Measurements from ENCODE around the gene DOCK10. TPM values are rescaled to one million over a fixed set of nuclear protein-coding genes. Genes with fewer than 3 reads are reported as not detected.
A peak's percentile ranks its signal among the peaks of the same experiment; 100 is the strongest.

Gene DOCK10
- total and polyA plus RNA-seq, 2 donors (not counting 1 experiment from before 2014, with no cell fraction given): 49.5 to 139 TPM

DNA sequence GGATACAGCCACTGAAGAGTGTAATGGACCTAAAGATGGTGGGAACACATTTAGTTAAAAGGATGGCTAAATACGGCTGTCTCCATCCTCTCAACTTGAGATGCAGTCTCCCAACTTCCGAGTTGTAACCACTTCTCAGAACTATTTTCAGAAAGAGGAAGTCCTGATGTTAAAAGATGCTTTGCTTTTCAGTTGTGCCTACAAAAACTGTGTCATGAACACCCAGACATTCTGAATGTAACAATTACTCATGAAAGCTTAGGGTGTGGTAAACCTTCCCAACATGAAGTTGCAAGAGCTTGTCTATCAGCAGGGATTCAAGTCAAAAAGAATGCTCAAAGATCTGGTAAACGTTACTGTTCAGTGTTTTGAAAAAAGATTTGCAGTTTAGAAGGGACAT is 147.9 kb downstream of the DOCK10 start:
- H3K4me2 ChIP-seq (replicated peaks; ENCODE audit: low read depth, low read length, poor library complexity, severe bottlenecking): peak overlapping the region; percentile 54
- peaks cover 48% of the 10 kb centered on the region for H3K4me1 Mint-ChIP-seq
- POLR2A ChIA-PET: interaction anchor here (1.3 kb wide), 1 partner anchor 63 kb away, joined by 3 read pairs; no protein-coding TSS in a partner anchor

GRCh38 chr2:224893848-224894247 is 148.4 kb downstream of the DOCK10 start:
- Histone ChIP-seq H3K9me3 (ENCODE audit: control extremely low read depth in 1 of 3, control insufficient read depth in 2 of 3, insufficient read depth in 1 of 3, low read length in 2 of 3) (no peaks in the 10 kb centered on the region), H2AFZ (ENCODE audit: insufficient read depth, low read depth, low read length, poor library complexity, severe bottlenecking) (peak overlapping the region; percentile 17), H3K27me3 (replicated peaks in 1 of 4; ENCODE audit: control extremely low read depth in 1 of 4, control insufficient read depth in 3 of 4, insufficient read depth in 4 of 4, low read length in 3 of 4) (no peaks in the 10 kb centered on the region), H3K4me2 (replicated peaks; ENCODE audit: low read depth, low read length, poor library complexity, severe bottlenecking) (peak overlapping the region; percentile 54), H3K36me3 (replicated peaks in 1 of 2; ENCODE audit: control extremely low read depth in 1 of 2, control insufficient read depth in 1 of 2, extremely low read depth in 1 of 2, insufficient read depth in 2 of 2, low read length in 1 of 2) (peaks cover 0 to 35% of the 10 kb centered on the region in 2 experiments), H3K27ac (ENCODE audit: low read length in 2 of 2) (peak overlapping the region; percentile 74 to 86), H3K4me3 (ENCODE audit: control extremely low read depth in 1 of 5, extremely low read depth in 1 of 5, insufficient read depth in 1 of 5, low read depth in 2 of 5, low read length in 4 of 5) (peak overlapping the region in 1 of 5 experiments; percentile 16), H4K20me1 (ENCODE audit: control insufficient read depth, insufficient read depth, low read length, poor library complexity, severe bottlenecking) (no peaks in the 10 kb centered on the region), H3K79me2 (ENCODE audit: control insufficient read depth, insufficient read depth, low read length) (peaks cover 55% of the 10 kb centered on the region), H3K9ac (ENCODE audit: low read length) (no peak overlapping the region), H3K4me1 (ENCODE audit: control insufficient read depth in 2 of 2, insufficient read depth in 2 of 2, low read length in 2 of 2) (peaks cover 25 to 26% of the 10 kb centered on the region in 2 donors)
- peaks cover 48% of the 10 kb centered on the region for H3K4me1 Mint-ChIP-seq
- TF ChIP-seq, protein P1, sequence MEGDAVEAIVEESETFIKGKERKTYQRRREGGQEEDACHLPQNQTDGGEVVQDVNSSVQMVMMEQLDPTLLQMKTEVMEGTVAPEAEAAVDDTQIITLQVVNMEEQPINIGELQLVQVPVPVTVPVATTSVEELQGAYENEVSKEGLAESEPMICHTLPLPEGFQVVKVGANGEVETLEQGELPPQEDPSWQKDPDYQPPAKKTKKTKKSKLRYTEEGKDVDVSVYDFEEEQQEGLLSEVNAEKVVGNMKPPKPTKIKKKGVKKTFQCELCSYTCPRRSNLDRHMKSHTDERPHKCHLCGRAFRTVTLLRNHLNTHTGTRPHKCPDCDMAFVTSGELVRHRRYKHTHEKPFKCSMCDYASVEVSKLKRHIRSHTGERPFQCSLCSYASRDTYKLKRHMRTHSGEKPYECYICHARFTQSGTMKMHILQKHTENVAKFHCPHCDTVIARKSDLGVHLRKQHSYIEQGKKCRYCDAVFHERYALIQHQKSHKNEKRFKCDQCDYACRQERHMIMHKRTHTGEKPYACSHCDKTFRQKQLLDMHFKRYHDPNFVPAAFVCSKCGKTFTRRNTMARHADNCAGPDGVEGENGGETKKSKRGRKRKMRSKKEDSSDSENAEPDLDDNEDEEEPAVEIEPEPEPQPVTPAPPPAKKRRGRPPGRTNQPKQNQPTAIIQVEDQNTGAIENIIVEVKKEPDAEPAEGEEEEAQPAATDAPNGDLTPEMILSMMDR (IDR thresholded peaks at IDR 0.05): no peak
- no peak for TF ChIP-seq EZH2 (IDR thresholded peaks at IDR 0.05; ENCODE audit: borderline replicate concordance, insufficient read depth, low read depth, low read length, poor library complexity, severe bottlenecking)
- no peaks in the 10 kb centered on the region for H3K9me3 Mint-ChIP-seq (ENCODE audit: insufficient read depth)
- no CpG with 5 or more reads among the region's 2 CpGs for WGBS (ENCODE audit: insufficient coverage)
- peak overlapping the region; percentile 77 for H3K4me3 Mint-ChIP-seq
- ChIA-PET CTCF (interaction anchor here (3.3 kb wide), 1 partner anchor 108 kb away, joined by 17 read pairs; no protein-coding TSS in a partner anchor), POLR2A (interaction anchor here (1.3 kb wide), 1 partner anchor 63 kb away, joined by 3 read pairs; no protein-coding TSS in a partner anchor)
- no peaks in the 10 kb centered on the region for H3K27me3 Mint-ChIP-seq
- H3K27ac Mint-ChIP-seq: peak overlapping the region; percentile 93
- DNase-seq (no peak), ATAC-seq (ENCODE audit: low read depth) (no peak)
- intact Hi-C loops (cut with micrococcal nuclease): loop anchor here (1.0 to 5.0 kb wide), 4 partner anchors 17 to 108 kb away; no protein-coding TSS in a partner anchor

More for the DNA sequence above, 147.9 kb downstream of the DOCK10 start:
- Mint-ChIP-seq H3K9me3 (ENCODE audit: insufficient read depth) (no peaks in the 10 kb centered on the region), H3K4me3 (peak overlapping the region; percentile 77), H3K27ac (peak overlapping the region; percentile 93), H3K27me3 (no peaks in the 10 kb centered on the region)
- peaks cover 58% of the 10 kb centered on the region for H3K79me2 ChIP-seq (ENCODE audit: control insufficient read depth, insufficient read depth, low read length)
- intact Hi-C loops (cut with micrococcal nuclease): loop anchor here (1.0 to 5.0 kb wide), 3 partner anchors 28 to 108 kb away; no protein-coding TSS in a partner anchor
- peak overlapping the region in 2 of 5 experiments; percentile 1 to 16 for H3K4me3 ChIP-seq (ENCODE audit: control extremely low read depth in 1 of 5, extremely low read depth in 1 of 5, insufficient read depth in 1 of 5, low read depth in 2 of 5, low read length in 4 of 5)
- peak; percentile 78 for ATAC-seq (ENCODE audit: low read depth)
- no CpG with 5 or more reads among the region's 3 CpGs for WGBS (ENCODE audit: insufficient coverage)
- H4K20me1 ChIP-seq (ENCODE audit: control insufficient read depth, insufficient read depth, low read length, poor library complexity, severe bottlenecking): no peaks in the 10 kb centered on the region
- H3K9ac ChIP-seq (ENCODE audit: low read length): peak overlapping the region; percentile 18
- CTCF ChIA-PET: interaction anchor here (1.3 to 3.3 kb wide), 3 partner anchors 33 to 114 kb away, joined by 3 to 17 read pairs (median 4); no protein-coding TSS in a partner anchor
- TF ChIP-seq, protein P1 (IDR thresholded peaks at IDR 0.05): no peak
- TF ChIP-seq EZH2 (IDR thresholded peaks at IDR 0.05; ENCODE audit: borderline replicate concordance, insufficient read depth, low read depth, low read length, poor library complexity, severe bottlenecking): no peak
- no peaks in the 10 kb centered on the region for H3K27me3 ChIP-seq (replicated peaks in 1 of 4; ENCODE audit: control extremely low read depth in 1 of 4, control insufficient read depth in 3 of 4, insufficient read depth in 4 of 4, low read length in 3 of 4)
- peak overlapping the region; percentile 17 for H2AFZ ChIP-seq (ENCODE audit: insufficient read depth, low read depth, low read length, poor library complexity, severe bottlenecking)
- no peaks in the 10 kb centered on the region for H3K9me3 ChIP-seq (ENCODE audit: control extremely low read depth in 1 of 3, control insufficient read depth in 2 of 3, insufficient read depth in 1 of 3, low read length in 2 of 3)
- H3K4me1 ChIP-seq (ENCODE audit: control insufficient read depth in 2 of 2, insufficient read depth in 2 of 2, low read length in 2 of 2): peaks cover 25 to 26% of the 10 kb centered on the region in 2 donors
- DNase-seq: peak; percentile 75
- peak overlapping the region; percentile 74 to 86 for H3K27ac ChIP-seq (ENCODE audit: low read length in 2 of 2)
- peaks cover 0 to 35% of the 10 kb centered on the region in 2 experiments for H3K36me3 ChIP-seq (replicated peaks in 1 of 2; ENCODE audit: control extremely low read depth in 1 of 2, control insufficient read depth in 1 of 2, extremely low read depth in 1 of 2, insufficient read depth in 2 of 2, low read length in 1 of 2)
